Large intestine (tissue), 3 donors: Measurements from ENCODE around the gene SLC4A1. TPM values are rescaled to one million over a fixed set of nuclear protein-coding genes. Genes with fewer than 3 reads are reported as not detected.

Experiments used
- DNase-seq, 2 donors: peaks; one replicate each; pipeline versions ENCODE4 v3.0.0 to v3.0.0-alpha.2; 2013
- H3K27ac ChIP-seq: one replicate; pipeline ENCODE4 v1.5.1; 2013; ENCODE audit warnings: low read length
- H3K27me3 ChIP-seq: 2 replicates; pipeline ENCODE4 v1.6.1; 2013; ENCODE audit warnings: low read length; ENCODE audit not compliant: control insufficient read depth, insufficient read depth
- H3K36me3 ChIP-seq: 2 replicates; pipeline ENCODE4 v1.6.1; 2013; ENCODE audit warnings: low read length; ENCODE audit not compliant: control insufficient read depth, insufficient read depth
- H3K4me1 ChIP-seq: one replicate; pipeline ENCODE4 v1.6.1; 2013; ENCODE audit warnings: low read length; ENCODE audit not compliant: control insufficient read depth, insufficient read depth
- H3K4me3 ChIP-seq: one replicate; pipeline ENCODE4 v1.5.1; 2013; ENCODE audit warnings: low read length
- H3K9me3 ChIP-seq: one replicate; pipeline ENCODE4 v1.6.1; 2013; ENCODE audit warnings: mild to moderate bottlenecking, low read depth, low read length, moderate library complexity; ENCODE audit not compliant: control insufficient read depth
- WGBS: methylation state at CpG from one replicate; pipeline ENCODE4 v1.1.5; 2013; ENCODE audit warnings: low lambda C conversion rate; ENCODE audit not compliant: insufficient coverage; 5-methylcytosine and 5-hydroxymethylcytosine counted together
- polyA plus RNA-seq: library from polyadenylated mRNA; unstranded; fragments of 120-200 nt; gene quantifications from one replicate; pipeline ENCODE4 v1.2.1, GENCODE V29; 2013

The SLC4A1 gene
- polyA plus RNA-seq, 1 donor = 8.7 TPM

DNA sequence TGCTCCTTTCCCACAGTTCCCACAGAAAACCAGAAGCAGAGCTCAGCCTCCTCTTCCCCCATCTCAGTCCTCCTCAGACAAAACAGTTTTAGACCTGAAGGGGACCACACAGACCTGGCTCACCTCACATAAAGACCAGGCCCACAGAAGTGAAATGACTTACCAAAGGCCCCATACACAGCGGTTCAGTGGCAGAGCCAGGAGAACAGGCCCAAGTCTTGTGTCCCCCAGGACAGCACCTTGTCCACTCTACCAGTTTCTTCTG is 53.8 kb downstream of the SLC4A1 start:
- H3K27ac ChIP-seq = no peak overlapping the region
- H3K27me3 ChIP-seq = no peaks in the 10 kb centered on the region
- peaks cover 65% of the 10 kb centered on the region for H3K36me3 ChIP-seq
- no peak overlapping the region for H3K4me3 ChIP-seq
- H3K9me3 ChIP-seq = no peaks in the 10 kb centered on the region
- WGBS = no CpG with 5 or more reads among the region's 1 CpG
- no peak for DNase-seq
- H3K4me1 ChIP-seq = peaks cover 19% of the 10 kb centered on the region

- H3K27me3 ChIP-seq = no peaks in the 10 kb centered on the region
- H3K4me1 ChIP-seq = peaks cover 19% of the 10 kb centered on the region
- H3K36me3 ChIP-seq = peaks cover 70% of the 10 kb centered on the region
- H3K27ac ChIP-seq = no peak overlapping the region
- H3K9me3 ChIP-seq = no peaks in the 10 kb centered on the region
- 100% methylated on average over 1 of the region's 15 CpGs for WGBS
- no peak for DNase-seq
- no peak overlapping the region for H3K4me3 ChIP-seq
Observed at GRCh38 chr17:44213403-44214229, 54.3 kb downstream of the SLC4A1 start.

GRCh38 chr17:44212507-44213402 is 55.2 kb downstream of the SLC4A1 start:
- Histone ChIP-seq H3K27ac (no peak overlapping the region), H3K9me3 (no peaks in the 10 kb centered on the region), H3K27me3 (no peaks in the 10 kb centered on the region), H3K4me1 (peaks cover 15% of the 10 kb centered on the region), H3K36me3 (peaks cover 79% of the 10 kb centered on the region), H3K4me3 (no peak overlapping the region)
- DNase-seq = no peak
- no CpG with 5 or more reads among the region's 31 CpGs for WGBS

- Histone ChIP-seq H3K27ac (no peak overlapping the region), H3K9me3 (no peaks in the 10 kb centered on the region), H3K4me1 (peaks cover 9% of the 10 kb centered on the region), H3K4me3 (no peak overlapping the region), H3K36me3 (peaks cover 86% of the 10 kb centered on the region), H3K27me3 (no peaks in the 10 kb centered on the region)
- WGBS = no CpG with 5 or more reads among the region's 30 CpGs
- DNase-seq = no peak
Observed at GRCh38 chr17:44211281-44212265, 56.4 kb downstream of the SLC4A1 start.

GRCh38 chr17:44210342-44211192 is 57.4 kb downstream of the SLC4A1 start:
- WGBS = no CpG with 5 or more reads among the region's 64 CpGs
- peaks cover 9% of the 10 kb centered on the region for H3K4me1 ChIP-seq
- H3K27me3 ChIP-seq = no peaks in the 10 kb centered on the region
- H3K4me3 ChIP-seq = no peak overlapping the region
- no peak overlapping the region for H3K27ac ChIP-seq
- H3K36me3 ChIP-seq = peaks cover 77% of the 10 kb centered on the region
- no peaks in the 10 kb centered on the region for H3K9me3 ChIP-seq
- peak; percentile 82 to 86 for DNase-seq

DNA sequence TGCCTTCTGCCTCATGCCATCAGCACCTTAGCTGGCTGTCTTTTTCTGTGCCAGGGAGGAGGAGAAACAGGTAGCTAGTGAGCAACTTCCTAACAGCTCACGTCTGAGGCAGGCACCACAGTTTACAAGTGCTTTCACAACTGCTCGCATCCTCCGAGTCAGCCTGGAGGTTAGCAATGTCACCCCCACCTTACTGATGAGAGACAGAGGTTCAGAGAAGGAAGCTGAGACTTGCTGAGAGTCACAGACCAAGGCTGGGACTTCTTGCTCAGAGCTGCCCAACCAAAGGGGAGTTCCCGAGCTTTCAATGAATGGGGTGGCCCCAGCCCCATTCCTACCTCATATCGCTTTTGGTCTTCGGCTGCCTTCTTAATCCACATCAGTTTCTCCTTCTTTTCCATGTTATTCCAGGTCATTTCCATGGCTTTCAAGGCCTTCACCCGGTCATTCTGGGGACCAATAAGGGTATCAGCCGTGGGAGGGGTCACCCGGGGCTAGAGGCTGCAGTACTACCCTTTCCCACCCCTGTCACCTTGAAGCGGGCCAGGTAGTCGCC is 58.1 kb downstream of the SLC4A1 start:
- H3K27ac ChIP-seq = no peak overlapping the region
- H3K36me3 ChIP-seq = peaks cover 70% of the 10 kb centered on the region
- H3K4me3 ChIP-seq = no peak overlapping the region
- H3K9me3 ChIP-seq = no peaks in the 10 kb centered on the region
- no peak for DNase-seq
- WGBS = no CpG with 5 or more reads among the region's 11 CpGs
- peaks cover 9% of the 10 kb centered on the region for H3K4me1 ChIP-seq
- no peaks in the 10 kb centered on the region for H3K27me3 ChIP-seq

GRCh38 chr17:44207743-44208142 is 60.2 kb downstream of the SLC4A1 start:
- H3K4me3 ChIP-seq = no peak overlapping the region
- H3K27ac ChIP-seq = no peak overlapping the region
- no peak for DNase-seq
- H3K27me3 ChIP-seq = no peaks in the 10 kb centered on the region
- H3K36me3 ChIP-seq = peaks cover 50% of the 10 kb centered on the region
- peaks cover 15% of the 10 kb centered on the region for H3K4me1 ChIP-seq
- H3K9me3 ChIP-seq = no peaks in the 10 kb centered on the region
- WGBS = no CpG with 5 or more reads among the region's 5 CpGs

DNA sequence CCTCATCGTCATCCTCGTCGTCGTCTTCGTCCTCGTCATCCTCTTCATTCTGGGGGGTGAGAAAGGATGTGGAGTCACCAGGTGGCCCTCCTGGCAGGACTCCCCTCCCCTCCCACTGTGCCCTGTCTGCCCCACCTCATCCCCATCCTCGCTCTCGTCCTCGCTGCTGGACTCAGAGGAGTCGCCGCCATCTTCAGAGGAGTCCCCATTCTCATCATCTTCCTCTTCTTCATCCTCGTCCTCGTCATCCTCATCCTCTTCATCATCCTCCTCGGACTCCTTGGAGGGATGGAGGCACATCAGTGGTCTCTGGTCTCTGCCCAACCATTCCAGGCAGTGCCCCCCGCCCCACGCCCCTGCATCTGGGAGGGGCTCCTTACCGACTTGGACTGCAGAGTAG is 60.6 kb downstream of the SLC4A1 start:
- no peak overlapping the region for H3K4me3 ChIP-seq
- peaks cover 15% of the 10 kb centered on the region for H3K4me1 ChIP-seq
- H3K9me3 ChIP-seq = no peaks in the 10 kb centered on the region
- H3K27me3 ChIP-seq = no peaks in the 10 kb centered on the region
- WGBS = 60% methylated on average over 1 of the region's 17 CpGs
- no peak overlapping the region for H3K27ac ChIP-seq
- peaks cover 50% of the 10 kb centered on the region for H3K36me3 ChIP-seq
- DNase-seq = no peak

- H3K27ac ChIP-seq = no peak overlapping the region
- no CpG with 5 or more reads among the region's 6 CpGs for whole genome bisulfite sequencing
- peaks cover 15% of the 10 kb centered on the region for H3K4me1 ChIP-seq
- no peak for DNase-seq
- H3K4me3 ChIP-seq = no peak overlapping the region
- peaks cover 50% of the 10 kb centered on the region for H3K36me3 ChIP-seq
- H3K27me3 ChIP-seq = no peaks in the 10 kb centered on the region
- no peaks in the 10 kb centered on the region for H3K9me3 ChIP-seq
Observed at GRCh38 chr17:44206825-44207155, 61.1 kb downstream of the SLC4A1 start.
